HEK293 (cell line): ENCODE measurements around the gene ADGRF1.

Experiments
- CTCF ChIA-PET: fragments of 350-600 bp; formaldehyde crosslinking; extraction: SDS; loops from one replicate; lab custom pipeline; 2021; ENCODE audit warnings: antibody characterized with exemption; lab: Yijun Ruan, JAX
- POLR2A ChIA-PET: fragments of 300-600 bp; formaldehyde crosslinking; extraction: SDS; loops from one replicate; lab custom pipeline; 2020; ENCODE audit warnings: antibody characterized with exemption, inconsistent platforms; lab: Yijun Ruan, JAX
- H3K27ac ChIP-seq: fragments of 200-500 bp; sonication (Bioruptor generic); 2 replicates; pipeline ENCODE4 v1.5.1; 2014; ENCODE audit warnings: low read depth, low read length, control low read depth, inconsistent platforms; ENCODE audit errors: extremely low read depth
- H3K36me3 ChIP-seq, 2 experiments: fragments of 200-500 bp in 1 of 2; sonication (Bioruptor generic) in 1 of 2; 1 replicate in 1 of 2; 2 replicates in 1 of 2; pipeline ENCODE4 v1.5.1; 2014 to 2017; ENCODE audit warnings: inconsistent platforms in 2 of 2, low read length in 2 of 2; ENCODE audit not compliant: control insufficient read depth in 2 of 2, insufficient read depth in 1 of 2
- H3K4me1 ChIP-seq: fragments of 200-500 bp; sonication (Bioruptor generic); 2 replicates; pipeline ENCODE4 v1.5.1; 2014; ENCODE audit warnings: mild to moderate bottlenecking, low read length, inconsistent platforms; ENCODE audit not compliant: control insufficient read depth, insufficient read depth
- H3K4me3 ChIP-seq: 2 replicates; pipeline ENCODE4 v1.5.1; 2011; ENCODE audit warnings: low read depth, mild to moderate bottlenecking, control low read depth, low read length, moderate library complexity
- H3K9me3 ChIP-seq: fragments of 200-500 bp; sonication (Bioruptor generic); 2 replicates; pipeline ENCODE4 v1.5.1; 2014; ENCODE audit warnings: low read depth, low read length, inconsistent platforms; ENCODE audit not compliant: control insufficient read depth, insufficient read depth
- GFI1B ChIP-seq: fragments of 450-650 bp; formaldehyde crosslinking; IDR thresholded peaks from 2 replicates; pipeline ENCODE4 v1.5.1; 2016; ENCODE audit warnings: missing biosample characterization, missing genetic modification characterization
- GLI4 ChIP-seq: fragments of 450-650 bp; formaldehyde crosslinking; IDR thresholded peaks from 2 replicates; pipeline ENCODE4 v1.5.1; 2016; ENCODE audit warnings: missing biosample characterization, missing genetic modification characterization
- HOXD13 ChIP-seq: sonication (generic); formaldehyde crosslinking; IDR thresholded peaks from 2 replicates; pipeline ENCODE4 v1.8.0; 2022; ENCODE audit warnings: missing genetic modification reagents, borderline replicate concordance
- SP2 ChIP-seq: fragments of 450-650 bp; formaldehyde crosslinking; IDR thresholded peaks from 2 replicates; pipeline ENCODE4 v1.5.1; 2016; ENCODE audit warnings: missing biosample characterization, missing genetic modification characterization
- ZBTB49 ChIP-seq: fragments of 450-650 bp; formaldehyde crosslinking; IDR thresholded peaks from 2 replicates; pipeline ENCODE4 v1.5.1; 2016; ENCODE audit warnings: missing biosample characterization, missing genetic modification characterization, low read depth
- ZNF133 ChIP-seq: fragments of 450-650 bp; formaldehyde crosslinking; IDR thresholded peaks from 2 replicates; pipeline ENCODE4 v1.5.1; 2016; ENCODE audit warnings: missing biosample characterization, missing genetic modification characterization
- ZNF138 ChIP-seq: fragments of 450-650 bp; formaldehyde crosslinking; IDR thresholded peaks from 2 replicates; pipeline ENCODE4 v1.5.1; 2016; ENCODE audit warnings: missing biosample characterization, missing genetic modification characterization, borderline replicate concordance
- ZNF155 ChIP-seq: fragments of 450-650 bp; formaldehyde crosslinking; IDR thresholded peaks from 2 replicates; pipeline ENCODE4 v1.5.1; 2016; ENCODE audit warnings: missing biosample characterization, missing genetic modification characterization
- ZNF16 ChIP-seq: fragments of 450-650 bp; formaldehyde crosslinking; IDR thresholded peaks from 2 replicates; pipeline ENCODE4 v1.5.1; 2016; ENCODE audit warnings: low read depth, missing biosample characterization, missing genetic modification characterization
- ZNF174 ChIP-seq: fragments of 450-650 bp; formaldehyde crosslinking; IDR thresholded peaks from 2 replicates; pipeline ENCODE4 v1.5.0; 2017; ENCODE audit warnings: missing biosample characterization, mild to moderate bottlenecking, missing genetic modification characterization
- ZNF221 ChIP-seq: fragments of 450-650 bp; formaldehyde crosslinking; IDR thresholded peaks from 2 replicates; pipeline ENCODE4 v1.5.1; 2017; ENCODE audit warnings: missing biosample characterization, missing genetic modification characterization, borderline replicate concordance
- ZNF248 ChIP-seq: fragments of 450-650 bp; formaldehyde crosslinking; IDR thresholded peaks from 2 replicates; pipeline ENCODE4 v1.5.1; 2017; ENCODE audit warnings: missing biosample characterization, missing genetic modification characterization
- ZNF274 ChIP-seq, 2 experiments: fragments of 200-500 bp in 1 of 2; fragments of 450-650 bp in 1 of 2; sonication (Bioruptor generic) in 1 of 2; formaldehyde crosslinking in 1 of 2; IDR thresholded peaks; 2 replicates each; pipeline versions ENCODE4 v1.5.1 to v1.6.1; 2014 to 2016; ENCODE audit warnings: borderline replicate concordance in 1 of 2, inconsistent platforms in 1 of 2, low read length in 1 of 2, missing biosample characterization in 1 of 2, missing genetic modification characterization in 1 of 2
- ZNF366 ChIP-seq: fragments of 450-650 bp; formaldehyde crosslinking; conservative IDR thresholded peaks from 2 replicates; pipeline ENCODE4 v1.5.1; 2016; ENCODE audit warnings: missing biosample characterization, missing genetic modification characterization
- ZNF510 ChIP-seq: fragments of 450-650 bp; formaldehyde crosslinking; IDR thresholded peaks from 2 replicates; pipeline ENCODE4 v1.5.1; 2018; ENCODE audit warnings: mild to moderate bottlenecking, missing genetic modification characterization, missing biosample characterization; ENCODE audit not compliant: insufficient replicate concordance
- ZNF639 ChIP-seq: fragments of 450-650 bp; formaldehyde crosslinking; IDR thresholded peaks from 2 replicates; pipeline ENCODE4 v1.5.1; 2016; ENCODE audit warnings: missing biosample characterization, missing genetic modification characterization
- ZNF776 ChIP-seq: fragments of 450-650 bp; formaldehyde crosslinking; IDR thresholded peaks from 2 replicates; pipeline ENCODE4 v1.5.0; 2017; ENCODE audit warnings: missing biosample characterization, missing genetic modification characterization, borderline replicate concordance
- ZNF792 ChIP-seq: fragments of 450-650 bp; formaldehyde crosslinking; IDR thresholded peaks from 2 replicates; pipeline ENCODE4 v1.5.1; 2016; ENCODE audit warnings: missing biosample characterization, missing genetic modification characterization
- ZXDB ChIP-seq: fragments of 450-650 bp; formaldehyde crosslinking; IDR thresholded peaks from 2 replicates; pipeline ENCODE4 v1.5.1; 2016; ENCODE audit warnings: missing biosample characterization, missing genetic modification characterization
- TF ChIP-seq, protein P1 (sequence below): fragments of 450-650 bp; formaldehyde crosslinking; IDR thresholded peaks from 2 replicates; pipeline ENCODE4 v1.5.1; 2016; ENCODE audit warnings: missing biosample characterization, missing genetic modification characterization

Gene ADGRF1

DNA sequence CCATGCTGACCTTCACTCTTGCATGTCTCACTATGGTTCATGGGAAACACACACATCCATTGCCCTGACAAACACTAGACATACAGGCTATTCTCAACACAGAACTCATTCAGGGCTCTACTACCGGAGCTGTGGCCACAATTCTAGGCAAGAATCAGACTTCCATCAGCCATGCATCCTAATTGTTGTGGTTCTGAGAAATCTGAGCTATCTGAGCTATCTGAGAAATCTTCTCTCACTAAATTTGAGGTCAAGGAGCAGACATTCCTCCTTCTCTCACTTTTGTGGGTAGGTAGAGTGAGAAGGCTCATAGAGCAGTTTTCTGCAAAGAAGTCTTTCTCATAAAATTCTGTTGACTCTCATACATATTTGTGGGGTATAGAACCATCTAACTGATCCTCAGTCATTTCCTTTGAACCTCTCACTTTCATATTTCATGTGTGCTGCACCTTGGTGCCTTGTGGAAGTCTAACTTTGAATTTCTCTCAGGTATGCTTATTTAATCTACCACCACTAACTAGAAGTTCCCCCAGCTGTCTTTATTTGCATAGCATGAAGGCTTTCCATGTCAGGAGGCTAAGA, 43.6 kb downstream of the ADGRF1 start:
- Histone ChIP-seq H3K4me3 (no peak overlapping the region), H3K36me3 (no peaks in the 10 kb centered on the region), H3K27ac (no peak overlapping the region), H3K9me3 (no peaks in the 10 kb centered on the region), H3K4me1 (no peaks in the 10 kb centered on the region)
- ChIA-PET CTCF (interaction anchor here (0.7 to 1.2 kb wide), 2 partner anchors 47 to 48 kb away, joined by 3 to 4 read pairs; no protein-coding TSS in a partner anchor), POLR2A (no interaction called here)
- TF ChIP-seq GLI4 (tag by site-specific recombination) (no peak), ZNF155 (tag by site-specific recombination) (no peak), ZNF366 (tag by site-specific recombination) (no peak), ZNF16 (tag by site-specific recombination) (no peak), SP2 (tag by site-specific recombination) (no peak), ZNF248 (no peak), ZNF792 (no peak), ZNF133 (no peak), ZNF639 (no peak), ZNF221 (tag by site-specific recombination) (no peak), ZNF138 (tag by site-specific recombination) (no peak), ZNF274 (IDR thresholded peaks at IDR 0.05; ENCODE audit: low read length) (no peak), ZNF274 (tag by site-specific recombination; IDR thresholded peaks at IDR 0.05; ENCODE audit: borderline replicate concordance) (no peak), ZNF776 (tag by site-specific recombination) (no peak), HOXD13 (CRISPR knock-in tag) (no peak), ZNF174 (no peak), GFI1B (tag by site-specific recombination) (no peak)

DNA sequence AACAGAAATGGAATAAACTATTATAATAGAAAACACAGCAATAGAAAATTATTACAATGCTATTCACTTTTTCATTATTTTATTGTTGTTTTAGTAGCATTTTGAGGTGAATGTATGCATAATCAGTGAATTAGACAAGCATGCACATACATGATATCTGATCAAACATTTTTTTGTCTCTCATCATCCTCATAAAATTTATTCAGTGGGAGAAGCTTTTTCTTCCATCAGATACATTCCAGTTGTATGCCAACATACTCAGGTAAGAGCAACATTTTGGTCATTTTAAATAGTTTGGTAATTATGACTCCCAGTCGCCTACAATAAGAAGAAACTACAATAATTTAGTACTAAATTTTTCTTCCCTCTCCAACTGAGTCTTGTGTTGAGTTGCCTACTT, 44.5 kb downstream of the ADGRF1 start:
- H3K27ac ChIP-seq: no peak overlapping the region
- no peak for TF ChIP-seq ZXDB (tag by site-specific recombination)
- TF ChIP-seq SP2 (tag by site-specific recombination): no peak
- TF ChIP-seq ZNF510 (tag by site-specific recombination): no peak
- TF ChIP-seq, all 188 proteins: peak for 0
- POLR2A ChIA-PET: no interaction called here
- CTCF ChIA-PET: interaction anchor here (0.7 kb wide), 1 partner anchor 138 kb away, joined by 4 read pairs; no protein-coding TSS in a partner anchor
- no peaks in the 10 kb centered on the region for H3K36me3 ChIP-seq
- no peaks in the 10 kb centered on the region for H3K9me3 ChIP-seq
- H3K4me1 ChIP-seq: no peaks in the 10 kb centered on the region
- no peak overlapping the region for H3K4me3 ChIP-seq

DNA sequence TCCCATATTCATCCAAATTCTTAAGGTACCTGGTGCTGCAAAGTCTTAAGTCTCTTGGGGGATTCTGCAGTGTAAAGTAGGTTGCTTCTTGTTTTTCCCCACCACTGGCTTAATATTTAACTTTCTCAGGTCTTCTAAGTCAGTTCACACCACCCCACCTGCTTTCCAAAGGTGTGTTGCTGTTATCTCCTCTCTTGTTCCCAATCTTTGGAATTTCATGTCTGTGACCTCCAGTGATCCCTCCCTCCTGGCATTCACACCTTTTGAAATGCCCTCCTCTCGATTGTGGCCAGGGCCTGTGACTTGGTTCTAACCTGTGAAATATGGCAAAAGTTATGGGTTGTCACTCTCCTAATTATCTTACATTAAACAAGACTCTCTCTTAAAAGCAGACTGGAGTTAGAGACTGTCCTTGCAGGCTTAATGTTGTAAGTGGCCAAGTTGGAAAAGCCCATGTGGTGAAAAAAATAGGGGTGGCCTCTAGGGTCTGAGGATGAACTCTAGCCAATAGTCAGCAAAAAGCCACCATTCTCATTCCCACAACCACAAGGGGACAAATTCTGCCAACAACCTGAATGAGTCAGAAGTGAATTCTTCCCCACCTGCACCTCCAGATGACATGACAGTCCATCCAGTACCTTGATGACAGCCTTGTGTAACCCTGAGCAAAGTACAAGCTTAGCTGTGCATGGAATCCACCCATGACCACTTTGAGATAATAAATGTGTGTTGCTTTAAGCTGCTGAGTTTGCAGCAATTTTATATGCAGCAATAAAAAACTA, 45.1 kb downstream of the ADGRF1 start:
- ChIA-PET POLR2A (no interaction called here), CTCF (no interaction called here)
- no peak for TF ChIP-seq ZBTB49 (tag by site-specific recombination)
- TF ChIP-seq, protein P1, sequence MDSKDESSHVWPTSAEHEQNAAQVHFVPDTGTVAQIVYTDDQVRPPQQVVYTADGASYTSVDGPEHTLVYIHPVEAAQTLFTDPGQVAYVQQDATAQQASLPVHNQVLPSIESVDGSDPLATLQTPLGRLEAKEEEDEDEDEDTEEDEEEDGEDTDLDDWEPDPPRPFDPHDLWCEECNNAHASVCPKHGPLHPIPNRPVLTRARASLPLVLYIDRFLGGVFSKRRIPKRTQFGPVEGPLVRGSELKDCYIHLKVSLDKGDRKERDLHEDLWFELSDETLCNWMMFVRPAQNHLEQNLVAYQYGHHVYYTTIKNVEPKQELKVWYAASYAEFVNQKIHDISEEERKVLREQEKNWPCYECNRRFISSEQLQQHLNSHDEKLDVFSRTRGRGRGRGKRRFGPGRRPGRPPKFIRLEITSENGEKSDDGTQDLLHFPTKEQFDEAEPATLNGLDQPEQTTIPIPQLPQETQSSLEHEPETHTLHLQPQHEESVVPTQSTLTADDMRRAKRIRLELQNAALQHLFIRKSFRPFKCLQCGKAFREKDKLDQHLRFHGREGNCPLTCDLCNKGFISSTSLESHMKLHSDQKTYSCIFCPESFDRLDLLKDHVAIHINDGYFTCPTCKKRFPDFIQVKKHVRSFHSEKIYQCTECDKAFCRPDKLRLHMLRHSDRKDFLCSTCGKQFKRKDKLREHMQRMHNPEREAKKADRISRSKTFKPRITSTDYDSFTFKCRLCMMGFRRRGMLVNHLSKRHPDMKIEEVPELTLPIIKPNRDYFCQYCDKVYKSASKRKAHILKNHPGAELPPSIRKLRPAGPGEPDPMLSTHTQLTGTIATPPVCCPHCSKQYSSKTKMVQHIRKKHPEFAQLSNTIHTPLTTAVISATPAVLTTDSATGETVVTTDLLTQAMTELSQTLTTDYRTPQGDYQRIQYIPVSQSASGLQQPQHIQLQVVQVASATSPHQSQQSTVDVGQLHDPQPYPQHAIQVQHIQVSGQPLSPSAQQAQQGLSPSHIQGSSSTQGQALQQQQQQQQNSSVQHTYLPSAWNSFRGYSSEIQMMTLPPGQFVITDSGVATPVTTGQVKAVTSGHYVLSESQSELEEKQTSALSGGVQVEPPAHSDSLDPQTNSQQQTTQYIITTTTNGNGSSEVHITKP (tag by site-specific recombination): peak; percentile 97
- no peaks in the 10 kb centered on the region for H3K36me3 ChIP-seq
- no peaks in the 10 kb centered on the region for H3K4me1 ChIP-seq
- H3K4me3 ChIP-seq: no peak overlapping the region
- H3K27ac ChIP-seq: no peak overlapping the region
- H3K9me3 ChIP-seq: no peaks in the 10 kb centered on the region
